ENCODE results near the gene RAD23A. TPM values are rescaled to one million over a fixed set of nuclear protein-coding genes. Genes with fewer than 3 reads are reported as not detected.

Gene RAD23A
- 36.2 and 41.4 TPM in 2 replicates for polyA plus RNA-seq (2011; rRNA removed)
- polyA minus RNA-seq (2011; rRNA and poly(A)+ RNA removed): 34.1 and 41.5 TPM in 2 replicates

- TF ChIP-seq CTCF (IDR thresholded peaks at IDR 0.05; ENCODE audit: low read depth, low read length): no peak
- no peaks in the 10 kb centered on the region; the same call in 1 of the 2 replicates for H3K9me3 ChIP-seq (ENCODE audit: control insufficient read depth, insufficient read depth, low read length)
- peak within 1 kb of the TSS; percentile 82 for H3K4me3 ChIP-seq (ENCODE audit: low read depth, low read length)
- DNase-seq (ENCODE audit: low read depth, low spot score): peak; percentile 97
- H3K27me3 ChIP-seq (ENCODE audit: control insufficient read depth, insufficient read depth, low read length): no peaks in the 10 kb centered on the region
- CTCF ChIA-PET: no interaction called here
- POLR2A ChIA-PET: interaction anchor here (0.6 to 1.5 kb wide), 9 partner anchors 8 to 849 kb away, joined by 3 to 9 read pairs (median 6); partner anchors contain the start of genes FARSA, GADD45GIP1 and GCDH
- H3K27ac ChIP-seq (ENCODE audit: low read depth, low read length): peak within 1 kb of the TSS; percentile 93
Measured at GRCh38 chr19:12945479-12946091, at the start of gene RAD23A. Gene RAD23A (plus strand): TSS chr19:12945862. CDS start chr19:12945949, 87 bp downstream.

- CTCF ChIA-PET: no interaction called here
- H3K27me3 ChIP-seq (ENCODE audit: control insufficient read depth, insufficient read depth, low read length): no peaks in the 10 kb centered on the region
- no peak overlapping the region for H3K4me3 ChIP-seq (ENCODE audit: low read depth, low read length)
- POLR2A ChIA-PET: no interaction called here
- TF ChIP-seq CTCF (IDR thresholded peaks at IDR 0.05; ENCODE audit: low read depth, low read length): no peak
- DNase-seq (ENCODE audit: low read depth, low spot score): no peak
- no peak overlapping the region for H3K27ac ChIP-seq (ENCODE audit: low read depth, low read length)
- no peaks in the 10 kb centered on the region for H3K9me3 ChIP-seq (ENCODE audit: control insufficient read depth, insufficient read depth, low read length)
Measured at GRCh38 chr19:12896460-12896859, 49.2 kb upstream of the RAD23A start.

- Histone ChIP-seq H3K9me3 (ENCODE audit: control insufficient read depth, insufficient read depth, low read length) (no peaks in the 10 kb centered on the region), H3K27me3 (ENCODE audit: control insufficient read depth, insufficient read depth, low read length) (no peaks in the 10 kb centered on the region), H3K27ac (ENCODE audit: low read depth, low read length) (no peak overlapping the region), H3K4me3 (ENCODE audit: low read depth, low read length) (no peak overlapping the region)
- no peak for DNase-seq (ENCODE audit: low read depth, low spot score)
- ChIA-PET CTCF (no interaction called here), POLR2A (interaction anchor here (1.7 kb wide), 1 partner anchor 9 kb away, joined by 4 read pairs; the partner anchor contains the start of gene GCDH)
- no peak for TF ChIP-seq CTCF (IDR thresholded peaks at IDR 0.05; ENCODE audit: low read depth, low read length)
Measured at GRCh38 chr19:12899891-12900518, 45.7 kb upstream of the RAD23A start.

GRCh38 chr19:12907166-12907565, 38.5 kb upstream of the RAD23A start:
- DNase-seq (ENCODE audit: low read depth, low spot score): no peak
- no peaks in the 10 kb centered on the region for H3K9me3 ChIP-seq (ENCODE audit: control insufficient read depth, insufficient read depth, low read length)
- no peak for TF ChIP-seq CTCF (IDR thresholded peaks at IDR 0.05; ENCODE audit: low read depth, low read length)
- H3K27me3 ChIP-seq (ENCODE audit: control insufficient read depth, insufficient read depth, low read length): no peaks in the 10 kb centered on the region
- POLR2A ChIA-PET: no interaction called here
- no peak overlapping the region for H3K4me3 ChIP-seq (ENCODE audit: low read depth, low read length)
- H3K27ac ChIP-seq (ENCODE audit: low read depth, low read length): no peak overlapping the region
- CTCF ChIA-PET: interaction anchor here (1.6 kb wide), 1 partner anchor 141 kb away, joined by 3 read pairs; no protein-coding TSS in a partner anchor

GRCh38 chr19:12912571-12912970, 33.1 kb upstream of the RAD23A start:
- CTCF ChIA-PET: interaction anchor here (0.5 to 1.6 kb wide), 3 partner anchors 53 to 155 kb away, joined by 3 to 4 read pairs (median 3); no protein-coding TSS in a partner anchor
- DNase-seq (ENCODE audit: low read depth, low spot score): no peak
- Histone ChIP-seq H3K9me3 (ENCODE audit: control insufficient read depth, insufficient read depth, low read length) (no peaks in the 10 kb centered on the region), H3K27me3 (ENCODE audit: control insufficient read depth, insufficient read depth, low read length) (no peaks in the 10 kb centered on the region), H3K4me3 (ENCODE audit: low read depth, low read length) (no peak overlapping the region), H3K27ac (ENCODE audit: low read depth, low read length) (no peak overlapping the region)
- no peak for TF ChIP-seq CTCF (IDR thresholded peaks at IDR 0.05; ENCODE audit: low read depth, low read length)
- POLR2A ChIA-PET: interaction anchor here (0.6 to 1.2 kb wide), 2 partner anchors 25 to 34 kb away, joined by 3 read pairs; no protein-coding TSS in a partner anchor

Data from AG04450 (cell line).